ENCODE measurements around the gene E2F3. TPM values are rescaled to one million over a fixed set of nuclear protein-coding genes. Genes with fewer than 3 reads are reported as not detected.

E2F3 gene
- total RNA-seq, 1 experiment from 2014 or later, result 35.7 TPM

- Histone ChIP-seq H3K4me1 (ENCODE audit: insufficient read depth, low read length) (peaks cover 9% of the 10 kb centered on the region), H4K8ac (replicated peaks; ENCODE audit: insufficient read length, low read depth, low read length) (no peak overlapping the region), H2BK15ac (ENCODE audit: low read depth, low read length) (no peak overlapping the region), H3K9ac (ENCODE audit: extremely low read depth, insufficient read length, low read length) (no peak overlapping the region), H3K9me3 (ENCODE audit: control insufficient read depth, low read depth, low read length) (no peaks in the 10 kb centered on the region), H2AK5ac (ENCODE audit: insufficient read length, low read length) (no peak overlapping the region), H2BK20ac (ENCODE audit: low read depth, low read length, poor library complexity, severe bottlenecking) (no peak overlapping the region), H2AFZ (ENCODE audit: low read length) (no peak overlapping the region), H3K79me1 (ENCODE audit: insufficient read depth, low read depth, low read length, poor library complexity, severe bottlenecking) (peaks cover 12% of the 10 kb centered on the region), H4K5ac (ENCODE audit: insufficient read length, low read depth, low read length) (no peak overlapping the region), H3K56ac (ENCODE audit: insufficient read length, low read depth, low read length) (no peak overlapping the region), H4K91ac (ENCODE audit: insufficient read length, low read depth, low read length) (no peak overlapping the region), H3K27me3 (ENCODE audit: insufficient read depth, low read length) (no peaks in the 10 kb centered on the region), H3K23me2 (ENCODE audit: insufficient read length, low read depth, low read length, poor library complexity, severe bottlenecking) (no peaks in the 10 kb centered on the region), H3T11ph (ENCODE audit: low read length) (no peak overlapping the region), H4K20me1 (ENCODE audit: control insufficient read depth, insufficient read depth, insufficient read length) (no peaks in the 10 kb centered on the region), H3K4ac (ENCODE audit: low read depth, low read length) (no peak overlapping the region), H3K79me2 (ENCODE audit: insufficient read depth, low read length) (peaks cover 32% of the 10 kb centered on the region; the same call in 1 of the 2 replicates), H3K18ac (ENCODE audit: insufficient read length, low read depth, low read length) (no peak overlapping the region), H2BK12ac (ENCODE audit: insufficient read length, low read depth, low read length) (no peak overlapping the region), H2BK120ac (ENCODE audit: low read depth, low read length, poor library complexity, severe bottlenecking) (no peak overlapping the region), H2BK5ac (ENCODE audit: insufficient read length, low read length) (no peak overlapping the region), H3K14ac (ENCODE audit: insufficient read depth, low read length) (no peak overlapping the region), H3K27ac (ENCODE audit: insufficient read length, low read depth, low read length) (no peak overlapping the region), H3K23ac (ENCODE audit: insufficient read length, low read depth, low read length) (no peak overlapping the region), H3K4me2 (ENCODE audit: insufficient read depth, insufficient read length, low read length) (no peak overlapping the region)
- peaks cover 17 to 27% of the 10 kb centered on the region in 2 experiments for H3K4me1 Mint-ChIP-seq
- H3K27ac Mint-ChIP-seq, result 0 out of 7 replicates have a peak overlapping the region, but pooled peaks of 1 of the 3 experiments have one; percentile 76
- no peak for TF ChIP-seq CTCF (conservative IDR thresholded peaks at IDR 0.05)
- no peaks in the 10 kb centered on the region for H3K9me3 Mint-ChIP-seq
- WGBS (ENCODE audit: extremely low coverage, insufficient read length, low lambda C conversion rate), result no CpG with 5 or more reads among the region's 2 CpGs
- no peaks in the 10 kb centered on the region for H3K27me3 Mint-ChIP-seq (ENCODE audit: low read depth)
- peaks cover 12 to 51% (median 38%) of the 10 kb centered on the region in 3 experiments for H3K36me3 Mint-ChIP-seq (ENCODE audit: insufficient read depth in 1 of 3, low read depth in 3 of 3)
- DNase-seq, result no peak
- H3K4me3 Mint-ChIP-seq, result no peak overlapping the region
These were observed 35.0 kb downstream of the E2F3 start for GRCh38 chr6:20436719-20437118.

Measured in H9 (cell line).